Measurements from ENCODE around the gene SARDH. TPM values are rescaled to one million over a fixed set of nuclear protein-coding genes. Genes with fewer than 3 reads are reported as not detected.

Gene SARDH
- total RNA-seq, 5 donors from 2014 or later (not counting 1 experiment from before 2014, with no cell fraction given): 8.8 to 34.4 (median 23.8) TPM

GRCh38 chr9:133712221-133713100 is 25.7 kb downstream of the SARDH start:
- WGBS (ENCODE audit: insufficient coverage): 85% methylated on average over 15 of the region's 22 CpGs

GRCh38 chr9:133711428-133712220 is 26.5 kb downstream of the SARDH start:
- Histone ChIP-seq H3K4me3 (ENCODE audit: control insufficient read depth in 1 of 2, extremely low read depth in 1 of 2, low read length in 1 of 2) (no peak overlapping the region), H3K36me3 (ENCODE audit: control insufficient read depth in 2 of 2, extremely low read depth in 1 of 2, insufficient read depth in 1 of 2, low read length in 1 of 2) (no peaks in the 10 kb centered on the region), H3K27me3 (replicated peaks in 1 of 2; ENCODE audit: control insufficient read depth in 2 of 2, extremely low read depth in 1 of 2, insufficient read depth in 2 of 2, low read length in 1 of 2) (peaks cover 0 to 28% of the 10 kb centered on the region in 2 experiments), H3K9me3 (no peaks in the 10 kb centered on the region), H3K4me1 (ENCODE audit: control insufficient read depth in 1 of 2, extremely low read depth in 1 of 2, insufficient read depth in 2 of 2, low read length in 2 of 2) (peaks cover 14 to 64% of the 10 kb centered on the region in 2 experiments), H3K27ac (ENCODE audit: low read length) (no peak overlapping the region)
- ChIA-PET CTCF (no interaction called here), POLR2A (no interaction called here)
- H3K4me1 Mint-ChIP-seq: peaks cover 23 to 29% (median 23%) of the 10 kb centered on the region in 3 donors
- no peak for DNase-seq
- H3K4me3 Mint-ChIP-seq: no peak overlapping the region
- H3K9me3 Mint-ChIP-seq: no peaks in the 10 kb centered on the region
- ATAC-seq (replicated peaks in 1 of 4): no peak
- H3K27me3 Mint-ChIP-seq: peaks cover 0 to 5% of the 10 kb centered on the region in 2 donors
- H3K27ac Mint-ChIP-seq: no peak overlapping the region
- 90% methylated on average over 27 of the region's 32 CpGs for WGBS (ENCODE audit: insufficient coverage)
- no peaks in the 10 kb centered on the region for H3K36me3 Mint-ChIP-seq

More at GRCh38 chr9:133712221-133713100, 25.7 kb downstream of the SARDH start:
- Histone ChIP-seq H3K9me3 (no peaks in the 10 kb centered on the region), H3K36me3 (ENCODE audit: control insufficient read depth in 2 of 2, extremely low read depth in 1 of 2, insufficient read depth in 1 of 2, low read length in 1 of 2) (no peaks in the 10 kb centered on the region), H3K4me3 (ENCODE audit: control insufficient read depth in 1 of 2, extremely low read depth in 1 of 2, low read length in 1 of 2) (no peak overlapping the region), H3K27me3 (replicated peaks in 1 of 2; ENCODE audit: control insufficient read depth in 2 of 2, extremely low read depth in 1 of 2, insufficient read depth in 2 of 2, low read length in 1 of 2) (peaks cover 0 to 37% of the 10 kb centered on the region in 2 experiments), H3K4me1 (ENCODE audit: control insufficient read depth in 1 of 2, extremely low read depth in 1 of 2, insufficient read depth in 2 of 2, low read length in 2 of 2) (peaks cover 11 to 55% of the 10 kb centered on the region in 2 experiments), H3K27ac (ENCODE audit: low read length) (no peak overlapping the region)
- DNase-seq: peak in 1 of 35 experiments; percentile 3
- no peaks in the 10 kb centered on the region for H3K36me3 Mint-ChIP-seq
- H3K27me3 Mint-ChIP-seq: peaks cover 0 to 5% of the 10 kb centered on the region in 2 donors
- H3K4me3 Mint-ChIP-seq: no peak overlapping the region
- ATAC-seq (replicated peaks in 1 of 4): no peak
- POLR2A ChIA-PET: no interaction called here
- CTCF ChIA-PET: no interaction called here
- H3K4me1 Mint-ChIP-seq: peaks cover 16 to 21% (median 19%) of the 10 kb centered on the region in 3 donors
- H3K27ac Mint-ChIP-seq: no peak overlapping the region
- no peaks in the 10 kb centered on the region for H3K9me3 Mint-ChIP-seq

GRCh38 chr9:133710661-133711427 is 27.3 kb downstream of the SARDH start:
- H3K36me3 Mint-ChIP-seq: no peaks in the 10 kb centered on the region
- ATAC-seq (replicated peaks in 1 of 4) (no peak), DNase-seq (no peak)
- no peak overlapping the region for H3K4me3 Mint-ChIP-seq
- ChIA-PET POLR2A (no interaction called here), CTCF (no interaction called here)
- H3K27ac Mint-ChIP-seq: no peak overlapping the region
- WGBS (ENCODE audit: insufficient coverage): 87% methylated on average over 14 of the region's 16 CpGs
- H3K4me1 Mint-ChIP-seq: peaks cover 26 to 32% (median 26%) of the 10 kb centered on the region in 3 donors
- H3K4me3 ChIP-seq (ENCODE audit: control insufficient read depth in 1 of 2, extremely low read depth in 1 of 2, low read length in 1 of 2): no peak overlapping the region
- no peaks in the 10 kb centered on the region for H3K9me3 ChIP-seq
- H3K36me3 ChIP-seq (ENCODE audit: control insufficient read depth in 2 of 2, extremely low read depth in 1 of 2, insufficient read depth in 1 of 2, low read length in 1 of 2): no peaks in the 10 kb centered on the region
- H3K27ac ChIP-seq (ENCODE audit: low read length): no peak overlapping the region
- peaks cover 0 to 5% of the 10 kb centered on the region in 2 donors for H3K27me3 Mint-ChIP-seq
- peaks cover 0 to 23% of the 10 kb centered on the region in 2 experiments for H3K27me3 ChIP-seq (replicated peaks in 1 of 2; ENCODE audit: control insufficient read depth in 2 of 2, extremely low read depth in 1 of 2, insufficient read depth in 2 of 2, low read length in 1 of 2)
- no peaks in the 10 kb centered on the region for H3K9me3 Mint-ChIP-seq
- peaks cover 15 to 63% of the 10 kb centered on the region in 2 experiments for H3K4me1 ChIP-seq (ENCODE audit: control insufficient read depth in 1 of 2, extremely low read depth in 1 of 2, insufficient read depth in 2 of 2, low read length in 2 of 2)

- Histone ChIP-seq H3K4me3 (ENCODE audit: control insufficient read depth in 1 of 2, extremely low read depth in 1 of 2, low read length in 1 of 2) (no peak overlapping the region), H3K4me1 (ENCODE audit: control insufficient read depth in 1 of 2, extremely low read depth in 1 of 2, insufficient read depth in 2 of 2, low read length in 2 of 2) (peaks cover 15 to 57% of the 10 kb centered on the region in 2 experiments), H3K36me3 (ENCODE audit: control insufficient read depth in 2 of 2, extremely low read depth in 1 of 2, insufficient read depth in 1 of 2, low read length in 1 of 2) (no peaks in the 10 kb centered on the region), H3K9me3 (no peaks in the 10 kb centered on the region), H3K27me3 (replicated peaks in 1 of 2; ENCODE audit: control insufficient read depth in 2 of 2, extremely low read depth in 1 of 2, insufficient read depth in 2 of 2, low read length in 1 of 2) (peaks cover 0 to 17% of the 10 kb centered on the region in 2 experiments), H3K27ac (ENCODE audit: low read length) (no peak overlapping the region)
- Mint-ChIP-seq H3K27me3 (no peaks in the 10 kb centered on the region), H3K4me1 (peaks cover 21 to 32% (median 26%) of the 10 kb centered on the region in 3 donors), H3K9me3 (no peaks in the 10 kb centered on the region), H3K4me3 (peak overlapping the region in 2 of 3 donors; percentile 13 to 72), H3K27ac (peak overlapping the region; percentile 51 to 77), H3K36me3 (no peaks in the 10 kb centered on the region)
- 86% methylated on average over 26 of the region's 32 CpGs for WGBS (ENCODE audit: insufficient coverage)
- ChIA-PET POLR2A (no interaction called here), CTCF (interaction anchor here in 1 of 2 donors (0.5 to 1.1 kb wide), 2 partner anchors 27 to 43 kb away, joined by 3 to 4 read pairs; no protein-coding TSS in a partner anchor)
- ATAC-seq (replicated peaks in 1 of 4) (no peak), DNase-seq (peak in 1 of 35 experiments; percentile 3)
Measured at GRCh38 chr9:133709691-133710571, 28.2 kb downstream of the SARDH start.

GRCh38 chr9:133709015-133709611 is 29.0 kb downstream of the SARDH start:
- peak; percentile 29 to 86 (median 72) for DNase-seq
- Mint-ChIP-seq H3K36me3 (no peaks in the 10 kb centered on the region), H3K4me1 (peaks cover 22 to 36% (median 26%) of the 10 kb centered on the region in 3 donors), H3K9me3 (no peaks in the 10 kb centered on the region), H3K4me3 (peak overlapping the region in 2 of 3 donors; percentile 13 to 72), H3K27ac (peak overlapping the region; percentile 51 to 77), H3K27me3 (no peaks in the 10 kb centered on the region)
- Histone ChIP-seq H3K4me1 (ENCODE audit: control insufficient read depth in 1 of 2, extremely low read depth in 1 of 2, insufficient read depth in 2 of 2, low read length in 2 of 2) (peaks cover 18 to 60% of the 10 kb centered on the region in 2 experiments), H3K27ac (ENCODE audit: low read length) (no peak overlapping the region), H3K27me3 (replicated peaks in 1 of 2; ENCODE audit: control insufficient read depth in 2 of 2, extremely low read depth in 1 of 2, insufficient read depth in 2 of 2, low read length in 1 of 2) (peaks cover 0 to 17% of the 10 kb centered on the region in 2 experiments), H3K36me3 (ENCODE audit: control insufficient read depth in 2 of 2, extremely low read depth in 1 of 2, insufficient read depth in 1 of 2, low read length in 1 of 2) (no peaks in the 10 kb centered on the region), H3K4me3 (ENCODE audit: control insufficient read depth in 1 of 2, extremely low read depth in 1 of 2, low read length in 1 of 2) (no peak overlapping the region), H3K9me3 (no peaks in the 10 kb centered on the region)
- peak; percentile 90 to 99 (median 96) for ATAC-seq (replicated peaks in 1 of 4)
- CTCF ChIA-PET: interaction anchor here in 1 of 2 donors (0.5 to 1.1 kb wide), 2 partner anchors 26 to 42 kb away, joined by 3 to 4 read pairs; no protein-coding TSS in a partner anchor
- POLR2A ChIA-PET: no interaction called here
- 23% methylated on average over 23 of the region's 26 CpGs for WGBS (ENCODE audit: insufficient coverage)
